ENCODE measurements around the gene FBXW2.
"Not testable (repeated sequence)": the region's sequence is repeated elsewhere in the genome, so short reads cannot be mapped to it uniquely, and the experiment has no call there.

FBXW2 gene

DNA sequence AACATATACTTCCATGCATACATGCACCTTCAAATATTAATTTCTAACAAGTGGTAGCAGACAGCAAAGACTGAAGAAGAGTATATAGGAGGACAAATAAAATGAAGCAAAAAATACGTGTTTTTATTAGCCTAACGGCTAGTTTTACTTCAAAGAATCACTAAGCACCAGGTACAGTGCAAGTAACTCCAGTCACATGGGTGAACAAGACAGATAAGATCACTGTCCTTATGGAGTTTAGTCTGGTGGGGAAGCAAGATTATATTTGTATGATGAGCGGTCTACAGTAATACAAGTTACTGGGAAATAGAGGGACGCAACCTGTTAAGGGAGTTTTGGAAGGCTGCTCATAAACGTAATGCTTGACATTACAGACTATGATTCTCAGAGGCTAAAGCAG lies 16.0 kb downstream of the FBXW2 start:
- no peak for DNase-seq

DNA sequence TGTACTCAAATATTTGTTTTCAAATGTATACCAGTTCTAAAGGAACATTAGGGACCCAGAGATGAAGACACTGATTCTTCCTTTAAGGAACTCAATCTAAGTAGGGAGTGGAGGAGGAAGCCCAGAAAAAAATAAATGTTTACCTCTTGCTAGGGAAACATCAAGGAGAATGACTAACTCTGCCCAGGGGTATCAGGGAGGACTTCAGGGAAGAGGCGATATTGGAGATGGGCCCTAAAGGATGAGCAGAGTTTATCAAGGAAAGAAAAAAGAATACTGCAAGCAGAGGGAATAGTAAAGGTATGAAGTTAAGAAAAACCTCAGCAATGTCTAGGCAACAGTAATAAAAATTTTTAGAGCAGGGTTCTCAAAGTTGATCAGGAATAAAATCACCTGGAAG lies 16.4 kb downstream of the FBXW2 start:
- no peak for DNase-seq

DNA sequence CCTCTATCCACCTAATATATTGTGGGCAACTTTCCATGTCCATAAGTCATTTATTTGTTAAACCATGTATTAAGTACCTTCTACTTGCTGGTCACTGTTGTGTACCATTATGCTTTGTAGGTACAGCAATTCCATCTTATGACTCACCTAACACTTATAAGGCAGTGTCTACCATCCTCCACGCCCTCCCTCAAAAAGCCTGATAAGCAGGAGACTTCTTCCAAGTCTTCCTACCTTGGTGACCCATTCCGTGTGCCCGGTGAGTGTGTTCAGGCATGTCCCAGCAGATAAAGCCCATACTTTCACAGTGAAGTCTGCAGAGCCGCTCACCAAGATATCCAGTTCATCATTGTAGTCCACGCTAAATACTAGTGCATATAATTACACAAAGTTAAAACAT lies 17.4 kb downstream of the FBXW2 start:
- DNase-seq: no peak

DNA sequence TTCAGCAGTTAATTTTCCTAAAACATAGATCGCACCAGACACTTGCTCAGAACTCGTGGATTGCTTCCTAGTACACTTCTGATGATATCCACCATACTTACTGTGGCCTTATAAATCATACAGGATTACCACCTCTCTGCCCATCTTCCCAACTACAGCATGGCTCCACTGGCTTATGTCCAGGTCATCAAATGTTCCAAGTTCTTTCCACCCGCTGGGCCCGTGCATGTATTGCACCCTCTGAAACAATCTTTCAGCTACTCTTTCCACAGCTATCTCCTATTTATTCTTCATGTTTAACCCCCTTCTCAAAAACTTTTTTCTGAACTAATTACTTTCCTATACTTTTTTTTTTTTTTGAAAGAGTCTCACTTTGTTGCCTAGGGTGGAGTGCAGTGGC lies 18.5 kb downstream of the FBXW2 start:
- DNase-seq: no peak

DNA sequence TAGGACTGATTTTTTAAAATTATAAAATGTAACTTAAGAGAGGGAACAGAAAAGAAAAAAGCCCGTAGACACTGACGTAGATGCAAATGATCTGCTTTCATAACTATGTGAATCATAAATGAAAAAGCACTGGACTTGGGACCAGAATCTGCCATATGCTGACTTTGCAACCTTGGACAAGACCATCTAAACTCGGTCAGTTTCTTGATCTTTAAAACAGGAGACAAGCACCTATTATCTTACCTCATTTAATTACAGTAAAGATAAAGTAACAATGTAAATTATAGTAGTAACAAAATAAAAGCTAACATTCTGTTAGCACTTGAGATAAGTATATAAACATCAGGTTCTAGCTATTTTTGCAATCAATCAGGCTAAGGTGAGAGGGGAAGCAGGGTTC lies 20.0 kb downstream of the FBXW2 start:
- no peak for DNase-seq

DNA sequence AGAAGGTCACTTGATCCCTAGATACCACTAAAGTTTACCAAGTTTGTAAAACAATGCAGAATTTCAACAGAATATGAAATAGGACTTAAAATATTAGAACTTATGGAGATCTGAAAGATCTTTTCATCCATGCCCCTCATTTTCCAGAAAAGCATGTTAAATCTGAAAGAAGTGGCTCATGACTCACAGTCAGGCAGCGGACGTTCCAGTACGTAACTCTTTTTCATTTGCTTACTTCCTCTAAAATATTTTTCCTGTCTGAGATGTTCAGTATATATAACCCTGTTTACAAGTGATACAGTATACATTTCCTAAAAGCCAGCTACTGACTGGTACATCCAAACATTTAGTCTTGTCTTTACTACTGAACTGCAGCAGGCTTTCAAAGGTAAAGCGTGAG lies 22.3 kb downstream of the FBXW2 start:
- no peak for DNase-seq

DNA sequence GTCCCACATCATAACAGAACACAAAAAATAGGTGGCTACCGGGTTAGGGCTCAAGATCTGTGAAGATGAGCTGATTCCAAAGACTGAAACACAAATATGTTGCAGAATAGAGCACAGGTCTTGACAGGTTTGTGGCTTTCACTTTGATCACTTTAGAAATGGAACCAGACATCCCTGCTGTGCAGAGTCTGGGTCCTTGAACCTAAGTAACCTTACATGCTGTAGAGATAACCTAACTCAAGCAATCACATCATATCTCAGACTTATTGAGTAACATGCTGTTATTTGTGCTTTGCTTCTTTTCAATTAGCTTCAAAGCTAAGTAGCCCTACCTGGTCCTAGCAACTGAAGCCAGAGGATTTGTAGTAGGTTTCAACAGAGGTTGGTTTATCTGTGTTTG lies 24.3 kb downstream of the FBXW2 start:
- DNase-seq: no peak

DNA sequence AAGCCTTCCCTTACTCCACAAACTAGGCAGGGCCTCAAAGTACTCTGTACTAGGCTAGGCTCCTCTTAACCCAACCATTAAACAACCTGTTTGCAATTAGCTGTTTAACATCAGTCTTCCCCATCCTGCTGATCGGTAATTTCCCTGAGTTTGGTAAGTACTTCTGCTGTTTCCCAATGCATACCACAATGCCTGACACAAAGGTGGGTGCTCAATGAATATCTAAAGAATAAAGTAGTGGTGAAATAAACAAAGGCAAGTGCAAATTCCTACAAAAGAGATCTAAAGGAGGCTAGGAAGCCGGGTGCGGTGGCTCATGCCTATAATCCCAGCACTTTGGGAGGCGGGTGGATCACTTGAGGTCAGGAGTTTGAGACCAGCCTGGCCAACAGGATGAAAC lies 25.0 kb downstream of the FBXW2 start:
- no peak for DNase-seq

DNA sequence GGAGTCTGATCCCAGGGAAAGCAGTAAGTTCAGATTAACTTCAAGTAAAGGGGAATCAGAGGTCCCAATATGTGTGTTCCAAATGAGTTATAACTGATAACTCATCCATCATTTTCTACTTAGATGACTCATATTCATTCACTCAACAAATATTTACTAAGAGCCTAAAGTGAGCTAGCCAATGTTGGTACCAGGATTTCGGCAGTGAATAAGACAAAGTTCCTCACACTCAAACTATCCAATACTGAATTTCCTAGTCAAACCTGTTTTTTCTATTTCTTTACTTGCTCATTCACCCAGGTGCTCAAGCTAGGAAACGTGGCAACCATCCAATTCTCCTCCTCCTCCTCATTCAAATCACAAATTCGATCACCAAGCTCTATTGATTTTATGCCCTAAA lies 25.8 kb downstream of the FBXW2 start:
- DNase-seq: no peak

DNA sequence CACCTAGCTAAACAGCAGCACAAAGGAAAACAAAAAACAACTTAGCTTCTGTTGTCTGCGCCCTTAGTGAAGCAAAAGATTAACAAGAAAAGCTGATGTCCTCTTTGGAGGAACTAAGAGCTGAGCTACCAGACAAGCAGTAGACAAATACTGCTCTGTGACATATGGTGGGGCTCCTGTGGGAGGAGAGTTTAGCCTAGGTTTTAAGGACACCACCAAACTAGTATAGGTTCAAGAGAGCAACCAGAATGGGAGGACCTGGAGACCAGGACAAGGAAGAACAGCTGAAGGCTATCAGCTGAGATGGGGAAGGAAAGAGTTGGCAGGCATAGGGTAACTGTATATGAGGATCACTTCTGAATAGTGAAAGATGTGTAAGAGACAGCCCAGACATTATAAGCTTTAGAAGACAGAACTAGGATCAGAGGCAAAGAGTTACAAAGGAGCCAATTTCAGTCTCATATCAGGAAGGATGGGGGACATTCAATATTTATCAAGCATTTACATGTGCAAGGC lies 27.2 kb downstream of the FBXW2 start:
- DNase-seq: no peak

DNA sequence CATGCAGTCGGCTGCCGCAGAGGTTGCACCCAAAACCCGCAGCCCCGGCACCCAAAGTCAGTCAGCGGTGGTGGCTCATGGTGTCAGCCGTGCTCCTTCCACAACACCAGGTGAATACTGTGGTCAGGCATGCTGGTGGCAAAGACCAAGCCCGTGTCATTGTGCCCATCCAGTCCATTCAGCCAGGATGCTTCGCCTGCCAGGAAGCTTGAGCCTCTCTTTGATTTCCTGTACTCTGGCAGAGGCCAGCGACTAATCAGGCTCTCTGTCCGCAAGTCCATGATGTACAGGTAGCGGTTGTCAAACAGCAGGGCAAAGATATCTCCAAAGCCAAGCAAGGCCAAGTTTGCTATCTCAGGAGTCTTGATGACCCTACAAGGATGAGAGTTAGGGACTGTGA lies 28.7 kb downstream of the FBXW2 start:
- no peak for DNase-seq

DNA sequence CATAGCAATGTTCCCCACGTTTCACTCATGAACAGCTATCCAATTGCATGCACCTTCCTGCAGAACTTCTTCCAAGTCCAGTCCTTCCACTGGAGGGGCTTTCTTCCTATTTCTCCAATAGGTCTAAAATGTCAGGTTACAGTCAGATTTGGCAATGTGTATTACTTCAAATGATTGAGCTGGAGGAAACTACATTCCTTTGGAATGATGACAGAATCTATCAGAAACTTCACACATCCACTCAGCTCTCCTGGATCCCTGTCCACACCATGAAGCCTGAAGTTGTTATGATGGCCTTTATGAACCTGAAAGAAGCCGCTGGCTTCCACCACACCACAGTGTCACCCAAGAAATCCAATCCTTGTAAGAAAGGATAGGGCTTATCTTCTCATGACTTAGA lies 32.2 kb downstream of the FBXW2 start:
- DNase-seq: no peak

DNA sequence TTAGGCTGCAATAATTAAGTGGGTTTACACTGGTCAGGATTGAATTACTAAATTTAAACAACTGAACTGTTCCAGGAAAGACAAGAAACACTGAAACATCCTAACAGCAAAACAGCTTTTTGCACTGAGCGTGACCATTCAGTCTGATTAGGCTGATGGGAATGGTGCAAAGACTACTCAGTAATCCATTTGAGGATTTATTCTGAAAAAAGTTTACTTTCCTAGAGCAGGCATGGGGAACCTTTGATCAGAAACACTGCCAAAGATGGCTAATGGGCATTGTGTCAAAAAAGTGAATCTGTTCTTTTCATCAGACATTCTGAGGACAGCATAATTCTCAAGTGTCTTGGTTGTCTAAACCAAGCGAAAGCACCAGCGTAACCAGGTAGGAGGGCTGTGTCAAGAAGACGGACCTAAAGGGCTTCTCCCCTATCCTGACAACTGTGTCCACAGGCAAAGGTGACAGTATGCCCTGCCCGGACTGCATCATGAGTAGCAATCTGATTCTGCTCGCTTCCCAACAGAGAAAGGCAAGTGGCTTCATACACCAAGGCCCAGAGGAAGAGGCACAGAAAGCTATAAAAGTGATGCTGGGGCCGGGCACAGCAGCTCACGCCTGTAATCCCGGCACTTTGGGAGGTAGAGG lies 33.3 kb downstream of the FBXW2 start:
- DNase-seq: no peak

DNA sequence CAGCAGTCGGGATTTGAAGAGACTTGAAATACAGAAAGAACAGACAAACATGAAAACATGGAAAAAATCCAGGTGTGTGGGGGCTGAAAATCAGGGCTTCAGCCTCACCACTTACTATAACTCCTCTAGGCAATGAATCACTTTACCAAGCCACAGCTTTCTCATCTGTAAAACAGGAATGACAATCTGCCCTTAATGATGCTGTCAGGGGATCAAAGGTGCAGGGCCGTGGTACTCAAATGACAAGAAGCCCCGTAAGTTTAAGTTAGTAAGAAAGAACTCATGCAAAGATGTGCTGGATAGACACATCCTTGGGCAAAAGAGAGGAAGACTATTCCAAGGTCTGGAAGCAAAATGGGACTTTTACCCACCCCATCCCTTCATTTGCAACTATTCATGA lies 34.7 kb downstream of the FBXW2 start:
- DNase-seq: no peak

DNA sequence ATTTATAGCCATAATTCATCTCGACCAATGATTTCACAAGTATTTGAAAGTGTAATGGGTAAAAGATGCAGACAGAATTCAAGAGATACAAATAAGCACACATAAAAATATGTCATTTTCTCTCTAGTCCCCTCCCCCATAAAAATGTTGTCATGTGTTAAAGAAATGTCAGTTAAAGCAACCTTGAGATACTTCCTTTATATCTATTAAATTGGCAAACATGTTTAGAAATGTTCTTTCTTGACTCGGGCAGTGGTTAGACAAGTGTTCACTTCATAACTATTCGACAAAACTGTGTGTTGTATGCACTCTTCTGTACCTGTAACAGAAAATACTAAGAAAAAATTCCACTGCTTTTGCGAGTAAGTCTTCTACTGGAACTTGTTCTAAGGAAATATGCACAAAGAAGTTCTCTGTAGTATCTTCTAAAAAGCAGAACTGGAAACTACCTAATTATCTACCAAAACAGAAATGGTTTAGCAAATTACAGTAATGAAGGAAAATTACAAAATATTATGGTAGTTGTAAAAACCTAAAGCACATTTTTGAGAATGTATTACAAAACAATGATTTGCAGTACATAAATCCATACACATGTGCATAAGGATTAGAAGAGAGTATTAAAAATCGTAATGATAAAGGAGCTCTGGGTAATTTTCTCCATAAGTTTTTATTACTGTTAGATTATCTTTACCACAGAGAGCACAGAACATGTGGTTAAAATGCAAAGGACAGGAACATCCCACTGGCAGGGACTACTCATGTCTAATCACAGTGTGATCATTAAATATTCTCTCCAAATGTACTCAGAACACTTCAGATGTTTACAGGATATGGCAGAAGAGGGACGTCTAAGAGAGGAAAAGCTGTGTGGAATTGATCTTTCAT lies 35.9 kb downstream of the FBXW2 start:
- DNase-seq: no peak

DNA sequence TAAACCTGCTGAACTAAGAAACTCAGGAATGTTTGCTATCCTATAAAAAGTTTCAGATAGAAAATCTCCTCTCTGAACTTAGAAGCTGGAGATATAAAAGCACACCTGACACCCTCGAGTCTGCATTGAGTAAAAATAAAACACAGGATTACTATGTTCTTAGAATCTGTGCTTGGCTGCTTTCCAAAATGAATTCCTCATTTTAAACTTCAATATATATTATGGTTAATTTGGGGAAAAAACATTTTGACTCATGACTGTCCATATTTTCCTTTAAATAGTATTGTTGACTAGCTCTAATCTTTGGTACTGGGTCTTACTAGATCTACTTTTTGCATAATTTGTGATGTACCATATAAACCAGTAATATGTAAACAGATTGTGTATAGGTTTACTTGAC lies 36.7 kb downstream of the FBXW2 start:
- no peak for DNase-seq

DNA sequence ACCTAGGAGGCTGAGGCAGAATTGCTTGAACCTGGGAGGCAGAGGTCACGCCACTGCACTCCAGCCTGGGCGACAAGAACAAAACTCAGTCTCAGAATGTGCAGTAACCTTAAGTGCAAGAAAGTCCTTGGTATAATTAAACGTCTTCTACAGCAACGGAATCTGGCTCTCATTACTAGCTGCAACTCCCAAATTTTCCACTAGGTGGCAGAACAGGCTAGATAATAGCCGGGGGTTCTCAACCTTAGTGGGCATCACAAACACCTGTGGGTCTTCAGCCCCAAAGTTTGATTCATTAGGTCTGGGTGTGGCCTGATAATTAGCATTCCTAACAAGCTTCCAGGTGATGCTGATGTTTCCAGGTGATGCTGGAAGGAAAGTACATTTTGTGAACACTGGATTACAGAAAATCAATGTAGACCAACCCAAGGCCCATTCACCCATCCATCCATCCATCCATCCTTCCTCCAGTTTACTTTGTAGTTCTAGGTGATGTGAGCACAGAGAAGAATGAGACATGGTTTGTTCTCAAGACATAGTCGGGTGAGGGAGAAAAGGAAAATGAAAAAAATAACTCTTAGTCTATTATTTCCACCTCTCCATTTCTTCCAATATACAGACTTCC lies 37.3 kb downstream of the FBXW2 start:
- peak; percentile 63 for DNase-seq

DNA sequence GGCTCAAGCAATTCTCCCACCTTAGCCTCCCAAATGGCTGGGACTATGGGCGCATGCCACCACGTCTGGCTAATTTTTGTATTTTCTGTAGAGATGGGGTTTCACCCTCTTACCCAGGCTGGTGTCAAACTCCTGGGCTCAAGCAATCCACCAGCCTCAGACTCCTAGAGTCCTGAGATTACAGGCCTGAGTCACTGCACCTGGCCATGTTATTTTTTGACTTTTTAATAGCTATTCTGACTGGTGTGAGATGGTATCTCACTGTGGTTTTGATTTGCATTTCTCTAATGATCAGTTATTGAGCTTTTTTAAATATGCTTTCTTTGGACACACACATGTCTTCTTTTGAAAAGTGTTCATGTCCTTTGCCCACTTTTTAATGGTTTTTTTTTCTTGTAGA lies 38.2 kb downstream of the FBXW2 start:
- DNase-seq: no peak

DNA sequence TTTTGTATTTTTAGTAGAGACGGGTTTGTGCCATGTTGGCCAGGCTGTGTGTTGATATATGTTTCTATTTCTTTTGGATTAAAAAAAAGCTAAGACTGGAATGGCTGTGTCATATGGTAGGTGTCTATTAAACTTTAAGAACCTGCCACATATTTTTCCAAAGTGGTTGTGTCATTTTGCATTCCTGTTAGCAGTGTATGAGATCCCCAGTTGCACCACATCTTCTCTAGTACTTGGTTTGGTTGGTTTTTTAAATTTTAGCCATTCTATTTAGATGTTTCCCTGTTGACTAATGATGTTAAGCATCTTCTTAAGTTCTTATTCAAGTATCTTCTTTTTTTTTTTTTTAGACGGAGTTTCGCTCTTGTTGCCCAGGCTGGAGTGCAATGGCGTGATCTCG lies 42.8 kb downstream of the FBXW2 start:
- no peak for DNase-seq

DNA sequence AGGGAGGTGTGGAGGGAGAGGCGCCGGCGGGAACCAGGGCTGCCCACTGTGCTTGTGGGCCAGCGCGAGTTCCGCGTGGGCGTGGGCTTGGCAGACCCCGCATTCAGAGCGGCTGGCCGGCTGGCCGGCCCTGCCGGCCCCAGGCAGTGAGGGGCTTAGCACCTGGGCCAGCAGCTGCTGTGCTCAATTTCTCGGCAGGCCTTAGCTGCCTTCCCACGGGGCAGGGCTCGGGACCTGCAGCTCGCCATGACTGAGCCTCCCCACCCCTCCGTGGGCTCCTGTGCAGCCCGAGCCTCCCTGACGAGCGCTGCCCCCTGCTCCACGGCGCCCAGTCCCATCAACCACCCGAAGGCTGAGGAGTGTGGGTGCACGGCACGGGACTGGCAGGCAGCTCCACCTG lies 46.9 kb downstream of the FBXW2 start:
- not testable (repeated sequence) for DNase-seq

DNA sequence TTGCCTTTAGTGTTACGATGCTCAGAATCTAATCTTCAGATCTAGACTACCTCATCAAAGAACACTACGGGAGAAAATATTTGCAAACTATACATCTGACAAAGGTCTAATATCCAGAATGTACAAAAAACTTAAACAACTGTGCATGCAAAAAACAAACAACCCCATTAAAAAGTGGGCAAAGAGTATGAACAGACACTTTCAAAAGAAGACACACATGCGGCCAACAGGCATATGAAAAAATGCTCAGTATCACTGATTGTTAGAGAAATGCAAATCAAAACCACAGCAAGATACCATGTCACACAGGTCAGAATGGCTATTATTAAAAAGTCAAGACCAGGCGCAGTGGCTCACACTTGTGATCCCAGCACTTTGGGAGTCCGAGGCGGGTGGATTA lies 47.9 kb downstream of the FBXW2 start:
- DNase-seq: no peak

DNA sequence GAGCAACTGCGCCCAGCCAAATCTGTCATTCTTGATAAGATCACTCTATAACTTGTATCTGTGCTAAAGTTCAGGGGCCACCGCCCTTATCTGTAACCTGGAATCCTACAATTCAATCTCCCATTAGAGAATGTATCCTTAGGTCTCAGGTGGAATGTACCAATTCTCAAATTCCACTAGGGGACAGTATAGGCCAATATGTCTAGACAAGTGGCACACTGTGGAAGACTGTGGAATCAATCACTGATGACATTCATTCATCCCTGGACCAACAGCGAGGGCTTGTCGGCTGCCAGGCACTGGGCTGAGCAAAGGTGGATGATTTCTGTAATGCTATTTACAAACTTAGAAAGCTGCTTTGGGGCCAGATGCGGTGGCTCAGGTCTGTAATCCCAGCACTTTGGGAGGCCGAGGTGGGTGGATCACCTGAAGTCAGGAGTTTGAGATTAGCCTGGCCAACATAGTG lies 50.2 kb downstream of the FBXW2 start:
- DNase-seq: no peak

DNA sequence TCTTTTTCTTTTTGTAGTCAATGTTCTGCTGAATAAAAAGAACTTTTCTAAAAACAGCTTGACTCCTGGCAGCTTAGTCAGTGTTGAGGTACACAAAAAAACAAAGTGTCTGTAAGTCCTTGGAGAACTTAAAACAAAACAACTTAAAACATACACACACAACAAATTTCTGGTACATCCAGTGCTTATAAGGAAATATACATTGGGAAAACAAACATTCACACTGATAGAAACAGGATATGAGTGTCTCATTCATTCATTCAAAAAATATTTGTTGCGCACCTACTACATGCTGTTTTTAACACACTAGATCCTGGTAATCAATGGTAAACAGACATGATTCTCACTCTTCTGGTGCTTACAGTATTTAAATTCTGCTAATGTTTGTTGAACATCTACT lies 51.5 kb downstream of the FBXW2 start:
- DNase-seq: no peak

DNA sequence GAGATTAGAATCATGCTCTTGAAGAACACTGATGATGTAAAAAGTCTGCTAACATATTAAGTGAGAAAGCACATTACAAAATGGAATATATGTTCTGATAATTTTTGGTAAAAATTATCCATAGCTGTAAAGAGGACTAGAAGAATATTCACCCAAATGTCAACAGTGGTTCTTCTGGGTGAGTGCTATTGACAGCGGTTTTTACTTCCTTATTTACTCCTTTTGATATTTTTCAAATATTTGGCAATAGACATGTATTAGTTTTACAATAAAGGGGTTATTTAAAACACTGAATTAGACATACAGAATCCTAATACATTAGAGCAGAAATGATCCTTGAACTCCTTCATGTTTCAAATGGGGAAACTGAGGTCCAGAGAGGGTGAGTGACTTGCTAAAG lies 52.0 kb downstream of the FBXW2 start:
- DNase-seq: no peak

Measured in effector CD4-positive, alpha-beta T cell (primary cell).